ENCODE measurements around the gene MCOLN3.

- TF ChIP-seq POLR2A (IDR thresholded peaks at IDR 0.05), result no peak
- TF ChIP-seq CTCF (IDR thresholded peaks at IDR 0.05), result no peak
Observed at GRCh38 chr1:85022700-85023099, 25.6 kb downstream of the MCOLN3 start.

All from tibial nerve (tissue), 3 donors.